Calu3 (cell line): ENCODE data around the gene HSPA2. TPM values are rescaled to one million over a fixed set of nuclear protein-coding genes. Genes with fewer than 3 reads are reported as not detected.

Experiments used
- BruUV-seq: library from RNA; stranded (reverse); fragments of 400-500 nt; replicated peaks from 2 replicates; lab custom pipeline; 2021; lab: Mats Ljungman, UMichigan
- CTCF ChIA-PET: fragments of 300-600 bp; sonication (Branson Sonifier 250); formaldehyde crosslinking; loops from one replicate; lab custom pipeline; 2022; ENCODE audit warnings: antibody characterized with exemption; lab: Charles Lee
- DNase-seq: peaks from one replicate; pipeline ENCODE4 v3.0.0; 2022
- H3K27ac Mint-ChIP-seq: one replicate; pipeline ENCODE4 v1.8.0; 2022; ENCODE audit warnings: mixed read lengths; ENCODE audit not compliant: unreplicated experiment
- H3K27me3 Mint-ChIP-seq: one replicate; pipeline ENCODE4 v1.8.0; 2022; ENCODE audit warnings: mixed read lengths; ENCODE audit not compliant: unreplicated experiment
- H3K36me3 Mint-ChIP-seq: one replicate; pipeline ENCODE4 v1.8.0; 2022; ENCODE audit warnings: mild to moderate bottlenecking, moderate library complexity, mixed read lengths; ENCODE audit not compliant: insufficient read depth, unreplicated experiment
- H3K4me1 Mint-ChIP-seq: one replicate; pipeline ENCODE4 v1.8.0; 2022; ENCODE audit warnings: mild to moderate bottlenecking, low read depth, mixed read lengths; ENCODE audit not compliant: unreplicated experiment
- H3K4me3 Mint-ChIP-seq: one replicate; pipeline ENCODE4 v1.8.0; 2022; ENCODE audit warnings: mild to moderate bottlenecking, low read depth, moderate library complexity, mixed read lengths; ENCODE audit not compliant: unreplicated experiment
- H3K9me3 Mint-ChIP-seq: one replicate; pipeline ENCODE4 v1.8.0; 2022; ENCODE audit warnings: low read depth, mixed read lengths; ENCODE audit not compliant: unreplicated experiment
- CTCF ChIP-seq: fragments of 200-600 bp; IDR thresholded peaks from one replicate; pipeline ENCODE4 v1.8.0; 2022; ENCODE audit warnings: antibody characterized with exemption; ENCODE audit not compliant: unreplicated experiment
- intact Hi-C: fragments of 100-400 bp; cut with micrococcal nuclease; formaldehyde crosslinking; loops from one replicate; pipeline ENCODE4 v1.10.0; 2022; ENCODE audit not compliant: unreplicated experiment
- total RNA-seq: library from RNA; stranded (reverse); gene quantifications from 2 replicates; pipeline ENCODE4 v1.2.3, GENCODE V29; 2022

HSPA2 gene
- total RNA-seq, 1 experiment from 2014 or later = 3.6 TPM

GRCh38 chr14:64502887-64503433 lies 37.6 kb upstream of the HSPA2 start:
- H3K27ac Mint-ChIP-seq = peak overlapping the region; percentile 99
- H3K4me3 Mint-ChIP-seq = peak overlapping the region; percentile 82
- no peak for TF ChIP-seq CTCF
- BruUV-seq = TSS peak; percentile 39
- no peaks in the 10 kb centered on the region for H3K27me3 Mint-ChIP-seq
- H3K9me3 Mint-ChIP-seq = no peaks in the 10 kb centered on the region
- intact Hi-C loops = no loop called here
- peaks cover 58% of the 10 kb centered on the region for H3K36me3 Mint-ChIP-seq
- DNase-seq = no peak
- H3K4me1 Mint-ChIP-seq = peaks cover 19% of the 10 kb centered on the region
- CTCF ChIA-PET = interaction anchor here (1.0 kb wide), 1 partner anchor 134 kb away, joined by 3 read pairs; no protein-coding TSS in a partner anchor

- BruUV-seq = no TSS peak
- peaks cover 26% of the 10 kb centered on the region for H3K4me1 Mint-ChIP-seq
These were observed 36.9 kb upstream of the HSPA2 start, which contains the start of gene ZBTB25 for GRCh38 chr14:64503434-64504309. ZBTB25 (minus strand) TSS chr14:64503838; CDS start chr14:64490533, 13,305 bp downstream.

GRCh38 chr14:64504310-64504896 lies 36.1 kb upstream of the HSPA2 start, which contains the start of gene ZBTB1:
ZBTB1 (plus strand) TSS chr14:64504770; CDS start chr14:64521505, 16,735 bp downstream.
- Mint-ChIP-seq H3K36me3 (peaks cover 58% of the 10 kb centered on the region), H3K27ac (peak within 1 kb of the TSS; percentile 99), H3K9me3 (no peaks in the 10 kb centered on the region), H3K4me1 (peaks cover 33% of the 10 kb centered on the region), H3K4me3 (peak within 1 kb of the TSS; percentile 82), H3K27me3 (no peaks in the 10 kb centered on the region)
- no peak for TF ChIP-seq CTCF
- DNase-seq = peak; percentile 82
- CTCF ChIA-PET = no interaction called here
- intact Hi-C loops = no loop called here
- BruUV-seq = no TSS peak

More at GRCh38 chr14:64503434-64504309, 36.9 kb upstream of the HSPA2 start, which contains the start of gene ZBTB25:
- Mint-ChIP-seq H3K4me3 (peak within 1 kb of the TSS; percentile 82), H3K27ac (peak within 1 kb of the TSS; percentile 99), H3K36me3 (peaks cover 58% of the 10 kb centered on the region), H3K9me3 (no peaks in the 10 kb centered on the region), H3K27me3 (no peaks in the 10 kb centered on the region)
- CTCF ChIA-PET = no interaction called here
- peak; percentile 90 for DNase-seq
- no peak for TF ChIP-seq CTCF
- intact Hi-C loops = no loop called here

- peak overlapping the region; percentile 99 for H3K27ac Mint-ChIP-seq
- intact Hi-C loops = no loop called here
- H3K4me1 Mint-ChIP-seq = peaks cover 31% of the 10 kb centered on the region
- no peaks in the 10 kb centered on the region for H3K9me3 Mint-ChIP-seq
- no peak for TF ChIP-seq CTCF
- H3K36me3 Mint-ChIP-seq = peaks cover 58% of the 10 kb centered on the region
- CTCF ChIA-PET = no interaction called here
- DNase-seq = peak; percentile 85
- no peaks in the 10 kb centered on the region for H3K27me3 Mint-ChIP-seq
- peak overlapping the region; percentile 82 for H3K4me3 Mint-ChIP-seq
- BruUV-seq = no TSS peak
These were observed 35.4 kb upstream of the HSPA2 start for GRCh38 chr14:64504897-64505794.
